IgD-negative memory B cell (primary cell): Measurements from ENCODE around the gene SERAC1. TPM values are rescaled to one million over a fixed set of nuclear protein-coding genes. Genes with fewer than 3 reads are reported as not detected.
"Not testable (repeated sequence)": the region's sequence is repeated elsewhere in the genome, so short reads cannot be mapped to it uniquely, and the experiment has no call there.

Source experiments
- H3K27ac Mint-ChIP-seq, 3 donors: one replicate each; pipeline ENCODE4 v1.8.0; 2020 to 2022; ENCODE audit warnings: mild to moderate bottlenecking in 3 of 3, mixed read lengths in 3 of 3, moderate library complexity in 1 of 3
- H3K27me3 Mint-ChIP-seq: one replicate; pipeline ENCODE4 v1.8.0; 2021; ENCODE audit warnings: mixed read lengths
- H3K36me3 Mint-ChIP-seq: one replicate; pipeline ENCODE4 v1.8.0; 2020; ENCODE audit warnings: mild to moderate bottlenecking, mixed read lengths
- H3K4me1 Mint-ChIP-seq, 3 donors: one replicate each; pipeline ENCODE4 v1.8.0; 2020 to 2022; ENCODE audit warnings: mixed read lengths in 3 of 3, mild to moderate bottlenecking in 1 of 3
- H3K4me3 Mint-ChIP-seq, 4 donors: one replicate each; pipeline ENCODE4 v1.8.0; 2020 to 2022; ENCODE audit warnings: mild to moderate bottlenecking in 4 of 4, mixed read lengths in 4 of 4, moderate library complexity in 3 of 4
- H3K9me3 Mint-ChIP-seq, 3 donors: one replicate each; pipeline ENCODE4 v1.8.0; 2020 to 2021; ENCODE audit warnings: mixed read lengths in 3 of 3, mild to moderate bottlenecking in 1 of 3
- polyA plus RNA-seq: library from polyadenylated mRNA; unstranded; fragments of 300-500 nt; fragmentation: Illumina TruSeq; gene quantifications from one replicate; pipeline ENCODE4 v1.2.3, GENCODE V29; 2021

Gene SERAC1
- polyA plus RNA-seq, 1 donor from 2014 or later, result 2.1 TPM

GRCh38 chr6:158185729-158186456 lies 17.8 kb upstream of the SERAC1 start:
- peaks cover 0 to 6% (median 2%) of the 10 kb centered on the region in 3 donors for H3K4me1 Mint-ChIP-seq
- no peak overlapping the region for H3K4me3 Mint-ChIP-seq
- H3K27me3 Mint-ChIP-seq, result no peaks in the 10 kb centered on the region
- H3K36me3 Mint-ChIP-seq, result peaks cover 9% of the 10 kb centered on the region
- H3K27ac Mint-ChIP-seq, result no peak overlapping the region
- peaks cover 0 to 2% (median 0%) of the 10 kb centered on the region in 3 donors for H3K9me3 Mint-ChIP-seq

- Mint-ChIP-seq H3K36me3 (peaks cover 11% of the 10 kb centered on the region), H3K9me3 (peaks cover 0 to 2% (median 0%) of the 10 kb centered on the region in 3 donors), H3K4me3 (no peak overlapping the region), H3K4me1 (peaks cover 0 to 16% (median 2%) of the 10 kb centered on the region in 3 donors), H3K27me3 (no peaks in the 10 kb centered on the region), H3K27ac (no peak overlapping the region)
These were observed 16.5 kb upstream of the SERAC1 start for GRCh38 chr6:158184608-158185007.

- Mint-ChIP-seq H3K36me3 (peaks cover 23% of the 10 kb centered on the region), H3K4me1 (peaks cover 0 to 16% (median 2%) of the 10 kb centered on the region in 3 donors), H3K4me3 (peak overlapping the region in 1 of 4 donors; percentile 9)
- H3K27ac Mint-ChIP-seq, H3K27me3 Mint-ChIP-seq, H3K9me3 Mint-ChIP-seq: not testable (repeated sequence)
These were observed 15.3 kb upstream of the SERAC1 start for GRCh38 chr6:158183174-158183972.

GRCh38 chr6:158177712-158178111 lies 9.7 kb upstream of the SERAC1 start:
- H3K36me3 Mint-ChIP-seq, result peaks cover 20% of the 10 kb centered on the region
- H3K9me3 Mint-ChIP-seq, result not testable (repeated sequence)

GRCh38 chr6:158175111-158175510 lies 7.0 kb upstream of the SERAC1 start:
- Mint-ChIP-seq H3K4me3 (no peak overlapping the region), H3K27me3 (no peaks in the 10 kb centered on the region), H3K27ac (no peak overlapping the region), H3K36me3 (peaks cover 13% of the 10 kb centered on the region), H3K4me1 (peaks cover 2 to 7% (median 6%) of the 10 kb centered on the region in 3 donors), H3K9me3 (no peaks in the 10 kb centered on the region)

More at GRCh38 chr6:158177712-158178111, 9.7 kb upstream of the SERAC1 start:
- H3K4me1 Mint-ChIP-seq, result peaks cover 0 to 16% (median 6%) of the 10 kb centered on the region in 3 donors
- H3K4me3 Mint-ChIP-seq, H3K27me3 Mint-ChIP-seq, H3K27ac Mint-ChIP-seq: not testable (repeated sequence)

GRCh38 chr6:158174514-158174913 lies 6.5 kb upstream of the SERAC1 start:
- Mint-ChIP-seq H3K4me1 (peaks cover 0 to 7% (median 6%) of the 10 kb centered on the region in 3 donors), H3K27ac (no peak overlapping the region), H3K27me3 (no peaks in the 10 kb centered on the region), H3K36me3 (peaks cover 12% of the 10 kb centered on the region), H3K9me3 (no peaks in the 10 kb centered on the region), H3K4me3 (no peak overlapping the region)

GRCh38 chr6:158174024-158174423 lies 6.0 kb upstream of the SERAC1 start:
- Mint-ChIP-seq H3K27me3 (no peaks in the 10 kb centered on the region), H3K4me3 (no peak overlapping the region), H3K27ac (no peak overlapping the region), H3K9me3 (no peaks in the 10 kb centered on the region), H3K36me3 (peaks cover 7% of the 10 kb centered on the region), H3K4me1 (peaks cover 0 to 7% (median 6%) of the 10 kb centered on the region in 3 donors)

GRCh38 chr6:158172001-158172400 lies 3.9 kb upstream of the SERAC1 start:
- H3K27ac Mint-ChIP-seq, result no peak overlapping the region
- no peaks in the 10 kb centered on the region for H3K36me3 Mint-ChIP-seq
- H3K4me3 Mint-ChIP-seq, result no peak overlapping the region
- no peaks in the 10 kb centered on the region for H3K27me3 Mint-ChIP-seq
- H3K9me3 Mint-ChIP-seq, result no peaks in the 10 kb centered on the region
- H3K4me1 Mint-ChIP-seq, result peaks cover 5 to 13% (median 7%) of the 10 kb centered on the region in 3 donors

- H3K9me3 Mint-ChIP-seq, result no peaks in the 10 kb centered on the region
- peaks cover 2% of the 10 kb centered on the region for H3K27me3 Mint-ChIP-seq
- no peaks in the 10 kb centered on the region for H3K36me3 Mint-ChIP-seq
- peaks cover 5 to 16% (median 11%) of the 10 kb centered on the region in 3 donors for H3K4me1 Mint-ChIP-seq
- H3K27ac Mint-ChIP-seq, result no peak overlapping the region
- no peak overlapping the region for H3K4me3 Mint-ChIP-seq
These were observed 2.6 kb upstream of the SERAC1 start for GRCh38 chr6:158170656-158171081.

- not testable (repeated sequence) for H3K36me3 Mint-ChIP-seq, H3K27ac Mint-ChIP-seq, H3K9me3 Mint-ChIP-seq, H3K4me3 Mint-ChIP-seq, H3K27me3 Mint-ChIP-seq
- H3K4me1 Mint-ChIP-seq, result peaks cover 5 to 16% (median 11%) of the 10 kb centered on the region in 3 donors
These were observed 1.6 kb upstream of the SERAC1 start for GRCh38 chr6:158169634-158170033.

- Mint-ChIP-seq H3K4me3 (peak overlapping the region in 1 of 4 donors; percentile 16), H3K9me3 (no peaks in the 10 kb centered on the region), H3K36me3 (no peaks in the 10 kb centered on the region), H3K4me1 (peaks cover 6 to 14% (median 11%) of the 10 kb centered on the region in 3 donors), H3K27me3 (peaks cover 2% of the 10 kb centered on the region), H3K27ac (no peak overlapping the region)
These were observed 2.1 kb downstream of the SERAC1 start for GRCh38 chr6:158165919-158166416.

- Mint-ChIP-seq H3K27me3 (peaks cover 2% of the 10 kb centered on the region), H3K4me3 (peak overlapping the region in 1 of 4 donors; percentile 28), H3K27ac (no peak overlapping the region), H3K4me1 (peaks cover 6 to 12% (median 11%) of the 10 kb centered on the region in 3 donors), H3K9me3 (no peaks in the 10 kb centered on the region), H3K36me3 (no peaks in the 10 kb centered on the region)
These were observed 3.4 kb downstream of the SERAC1 start for GRCh38 chr6:158164579-158165170.

- peak overlapping the region in 1 of 3 donors; percentile 55 for H3K27ac Mint-ChIP-seq
- no peak overlapping the region for H3K4me3 Mint-ChIP-seq
- H3K9me3 Mint-ChIP-seq, result no peaks in the 10 kb centered on the region
- H3K36me3 Mint-ChIP-seq, result no peaks in the 10 kb centered on the region
- H3K4me1 Mint-ChIP-seq, result peaks cover 3 to 7% (median 4%) of the 10 kb centered on the region in 3 donors
- peaks cover under 1% of the 10 kb centered on the region for H3K27me3 Mint-ChIP-seq
These were observed 6.4 kb downstream of the SERAC1 start for GRCh38 chr6:158161566-158162254.

- H3K9me3 Mint-ChIP-seq, result no peaks in the 10 kb centered on the region
- H3K27me3 Mint-ChIP-seq, result no peaks in the 10 kb centered on the region
- peaks cover 2 to 7% (median 3%) of the 10 kb centered on the region in 3 donors for H3K4me1 Mint-ChIP-seq
- H3K4me3 Mint-ChIP-seq, result no peak overlapping the region
- no peaks in the 10 kb centered on the region for H3K36me3 Mint-ChIP-seq
- H3K27ac Mint-ChIP-seq, result no peak overlapping the region
These were observed 7.0 kb downstream of the SERAC1 start for GRCh38 chr6:158160932-158161539.
